HepG2 (cell line): ENCODE results near the gene PTX4.

ENCODE experiments used
- CEBPG ChIP-seq: IDR thresholded peaks from 2 replicates; pipeline ENCODE4 v1.6.1; 2016
- GATAD2A ChIP-seq: IDR thresholded peaks from 2 replicates; pipeline ENCODE4 v1.6.1; 2016
- MTF1 ChIP-seq: sonication (generic); formaldehyde crosslinking; IDR thresholded peaks from 2 replicates; pipeline ENCODE4 v1.5.0; 2020; ENCODE audit warnings: missing genetic modification reagents
- NFE2L2 ChIP-seq: fragments of 150-350 bp; IDR thresholded peaks from 2 replicates; pipeline ENCODE4 v1.6.1; 2014; ENCODE audit warnings: low read length
- NR2F1 ChIP-seq, 2 experiments: fragments of 450-650 bp in 1 of 2; formaldehyde crosslinking in 1 of 2; IDR thresholded peaks; 2 replicates each; pipeline versions ENCODE4 v1.5.0 to v1.6.1; 2016 to 2020; ENCODE audit warnings: mild to moderate bottlenecking in 1 of 2, missing compliant biosample characterization in 1 of 2, missing genetic modification reagents in 1 of 2, moderate library complexity in 1 of 2
- NR2F2 ChIP-seq: IDR thresholded peaks from 2 replicates; pipeline ENCODE4 v1.6.1; 2012; ENCODE audit warnings: low read depth, inconsistent platforms, borderline replicate concordance
- POLR2A ChIP-seq, 2 experiments: IDR thresholded peaks; 2 replicates each; pipeline ENCODE4 v1.6.1; 2011; ENCODE audit warnings: low read depth in 2 of 2, low read length in 2 of 2, mild to moderate bottlenecking in 1 of 2, moderate library complexity in 1 of 2; ENCODE audit not compliant: insufficient read depth in 1 of 2
- RFX5 ChIP-seq: IDR thresholded peaks from 2 replicates; pipeline ENCODE4 v1.6.1; 2011; ENCODE audit warnings: low read depth, low read length, improper control_type of control experiment
- ZFP1 ChIP-seq: IDR thresholded peaks from 2 replicates; pipeline ENCODE4 v1.6.1; 2016
- TF ChIP-seq, protein P1 (sequence below): IDR thresholded peaks from 2 replicates; pipeline ENCODE4 v1.6.1; 2016; ENCODE audit warnings: missing compliant biosample characterization, missing genetic modification reagents, borderline replicate concordance
- TF ChIP-seq, protein P2 (sequence below): sonication (generic); formaldehyde crosslinking; IDR thresholded peaks from 2 replicates; pipeline ENCODE4 v1.5.0; 2020; ENCODE audit warnings: mild to moderate bottlenecking, missing genetic modification reagents, moderate library complexity

DNA sequence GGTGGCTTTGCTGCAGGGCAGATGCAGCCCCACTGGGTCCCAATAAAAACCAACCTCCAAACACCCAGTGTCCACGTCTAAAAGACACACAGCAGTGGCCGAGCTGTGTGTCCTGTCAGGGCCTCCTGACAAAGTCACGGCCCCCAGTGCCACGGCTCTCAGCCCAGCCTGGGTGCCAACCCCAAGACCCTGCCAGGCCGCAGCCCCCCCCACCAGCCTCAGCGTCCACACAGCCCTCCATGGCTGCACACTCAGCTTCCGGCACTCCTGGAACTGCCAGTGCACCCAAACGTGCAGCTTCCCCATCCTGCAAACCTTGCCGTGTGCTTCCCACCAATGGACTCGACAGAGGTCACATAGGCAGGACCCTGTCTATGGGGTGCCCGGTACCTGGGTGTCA is 40.8 kb downstream of the PTX4 start:
- TF ChIP-seq MTF1 (CRISPR knock-in tag), result no peak
- TF ChIP-seq GATAD2A, result no peak
- TF ChIP-seq CEBPG (CRISPR knock-in tag), result no peak
- TF ChIP-seq, protein P1, sequence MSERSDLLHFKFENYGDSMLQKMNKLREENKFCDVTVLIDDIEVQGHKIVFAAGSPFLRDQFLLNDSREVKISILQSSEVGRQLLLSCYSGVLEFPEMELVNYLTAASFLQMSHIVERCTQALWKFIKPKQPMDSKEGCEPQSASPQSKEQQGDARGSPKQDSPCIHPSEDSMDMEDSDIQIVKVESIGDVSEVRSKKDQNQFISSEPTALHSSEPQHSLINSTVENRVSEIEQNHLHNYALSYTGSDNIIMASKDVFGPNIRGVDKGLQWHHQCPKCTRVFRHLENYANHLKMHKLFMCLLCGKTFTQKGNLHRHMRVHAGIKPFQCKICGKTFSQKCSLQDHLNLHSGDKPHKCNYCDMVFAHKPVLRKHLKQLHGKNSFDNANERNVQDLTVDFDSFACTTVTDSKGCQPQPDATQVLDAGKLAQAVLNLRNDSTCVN (CRISPR knock-in tag), result no peak
- TF ChIP-seq, protein P2, sequence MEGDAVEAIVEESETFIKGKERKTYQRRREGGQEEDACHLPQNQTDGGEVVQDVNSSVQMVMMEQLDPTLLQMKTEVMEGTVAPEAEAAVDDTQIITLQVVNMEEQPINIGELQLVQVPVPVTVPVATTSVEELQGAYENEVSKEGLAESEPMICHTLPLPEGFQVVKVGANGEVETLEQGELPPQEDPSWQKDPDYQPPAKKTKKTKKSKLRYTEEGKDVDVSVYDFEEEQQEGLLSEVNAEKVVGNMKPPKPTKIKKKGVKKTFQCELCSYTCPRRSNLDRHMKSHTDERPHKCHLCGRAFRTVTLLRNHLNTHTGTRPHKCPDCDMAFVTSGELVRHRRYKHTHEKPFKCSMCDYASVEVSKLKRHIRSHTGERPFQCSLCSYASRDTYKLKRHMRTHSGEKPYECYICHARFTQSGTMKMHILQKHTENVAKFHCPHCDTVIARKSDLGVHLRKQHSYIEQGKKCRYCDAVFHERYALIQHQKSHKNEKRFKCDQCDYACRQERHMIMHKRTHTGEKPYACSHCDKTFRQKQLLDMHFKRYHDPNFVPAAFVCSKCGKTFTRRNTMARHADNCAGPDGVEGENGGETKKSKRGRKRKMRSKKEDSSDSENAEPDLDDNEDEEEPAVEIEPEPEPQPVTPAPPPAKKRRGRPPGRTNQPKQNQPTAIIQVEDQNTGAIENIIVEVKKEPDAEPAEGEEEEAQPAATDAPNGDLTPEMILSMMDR (CRISPR knock-in tag), result no peak
- no peak for TF ChIP-seq POLR2A (IDR thresholded peaks at IDR 0.05; ENCODE audit: insufficient read depth in 1 of 2, low read depth in 2 of 2, low read length in 2 of 2)
- TF ChIP-seq ZFP1 (CRISPR knock-in tag), result no peak
- TF ChIP-seq NR2F2, result no peak
- no peak for TF ChIP-seq RFX5
- no peak for TF ChIP-seq NFE2L2
- TF ChIP-seq NR2F1 (CRISPR knock-in tag; IDR thresholded peaks at IDR 0.05), result no peak
